IPS-18c (cell line): Measurements from ENCODE around the gene KRT83.
"Not testable (repeated sequence)": the region's sequence is repeated elsewhere in the genome, so short reads cannot be mapped to it uniquely, and the experiment has no call there.

Experiments used
- H3K4me3 ChIP-seq: 2 replicates; pipeline ENCODE4 v1.7.0; 2013; ENCODE audit warnings: low read depth, mild to moderate bottlenecking, low read length, moderate library complexity; ENCODE audit not compliant: insufficient read depth
- H3K9me3 ChIP-seq: one replicate; pipeline ENCODE4 v1.6.1; 2013; ENCODE audit warnings: mild to moderate bottlenecking, low read length, moderate library complexity; ENCODE audit not compliant: control insufficient read depth, insufficient read depth

The KRT83 gene

DNA sequence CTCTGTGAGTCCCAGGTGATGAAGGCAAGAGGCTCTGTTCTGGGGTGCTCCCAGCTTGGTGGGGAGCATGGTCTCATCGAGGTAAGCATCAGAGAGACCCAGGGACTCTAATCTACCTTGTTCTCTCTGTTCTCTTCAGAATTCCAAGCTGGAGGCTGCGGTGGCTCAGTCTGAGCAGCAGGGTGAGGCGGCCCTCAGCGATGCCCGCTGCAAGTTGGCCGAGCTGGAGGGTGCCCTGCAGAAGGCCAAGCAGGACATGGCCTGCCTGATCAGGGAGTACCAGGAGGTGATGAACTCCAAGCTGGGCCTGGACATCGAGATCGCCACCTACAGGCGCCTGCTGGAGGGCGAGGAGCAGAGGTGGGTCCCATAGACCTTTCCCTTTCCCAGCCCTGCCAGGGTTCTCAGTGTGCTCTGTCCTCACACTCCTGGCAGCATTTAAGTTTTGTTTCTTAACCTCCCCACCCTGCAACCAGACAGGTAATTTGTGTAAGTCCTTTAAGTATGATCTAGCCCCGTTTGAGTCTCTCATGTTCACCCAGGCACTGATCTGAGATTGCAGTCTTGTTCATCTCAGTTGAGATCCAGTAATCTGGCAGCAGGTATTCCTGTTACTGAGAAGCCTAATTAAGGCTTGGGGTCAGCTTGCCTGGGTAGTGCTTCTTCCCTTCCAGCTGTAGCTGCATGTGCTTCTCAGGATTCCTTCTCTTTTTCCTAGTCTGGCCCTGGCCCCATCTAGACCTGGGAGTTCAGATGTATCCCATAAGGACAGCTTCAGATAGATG is 15.1 kb downstream of the KRT83 start:
- Histone ChIP-seq H3K4me3 (no peak overlapping the region), H3K9me3 (no peaks in the 10 kb centered on the region)

DNA sequence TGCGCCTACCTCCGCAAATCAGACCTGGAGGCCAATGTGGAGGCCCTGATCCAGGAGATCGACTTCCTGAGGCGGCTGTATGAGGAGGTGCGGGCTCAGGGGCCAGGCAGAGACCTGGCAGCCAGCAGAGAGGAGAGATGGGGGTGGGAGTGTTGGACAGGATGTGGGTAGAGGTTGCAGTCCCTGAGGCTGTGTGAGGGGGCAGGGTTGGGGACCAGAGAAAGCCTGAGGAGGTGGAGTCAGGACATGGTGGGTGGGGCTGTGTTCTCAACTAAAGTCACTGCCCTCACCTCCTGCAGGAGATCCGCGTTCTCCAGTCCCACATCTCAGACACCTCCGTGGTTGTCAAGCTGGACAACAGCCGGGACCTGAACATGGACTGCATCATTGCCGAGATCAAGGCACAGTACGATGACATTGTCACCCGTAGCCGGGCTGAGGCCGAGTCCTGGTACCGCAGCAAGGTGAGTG is 16.2 kb downstream of the KRT83 start:
- H3K4me3 ChIP-seq, H3K9me3 ChIP-seq: not testable (repeated sequence)

- not testable (repeated sequence) for H3K9me3 ChIP-seq, H3K4me3 ChIP-seq
Observed at GRCh38 chr12:52302242-52302914, 18.8 kb downstream of the KRT83 start.

- not testable (repeated sequence) for H3K9me3 ChIP-seq, H3K4me3 ChIP-seq
Observed at GRCh38 chr12:52301721-52302120, 19.5 kb downstream of the KRT83 start.

- H3K4me3 ChIP-seq: no peak overlapping the region
- H3K9me3 ChIP-seq: no peaks in the 10 kb centered on the region
Observed at GRCh38 chr12:52300796-52301691, 20.2 kb downstream of the KRT83 start.

GRCh38 chr12:52298677-52299190 is 22.5 kb downstream of the KRT83 start:
- Histone ChIP-seq H3K9me3 (no peaks in the 10 kb centered on the region), H3K4me3 (no peak overlapping the region)

- no peaks in the 10 kb centered on the region for H3K9me3 ChIP-seq
- H3K4me3 ChIP-seq: no peak overlapping the region
Observed at GRCh38 chr12:52296572-52297215, 24.5 kb downstream of the KRT83 start.

- H3K4me3 ChIP-seq: no peak overlapping the region
- no peaks in the 10 kb centered on the region for H3K9me3 ChIP-seq
Observed at GRCh38 chr12:52295663-52296062, 25.5 kb downstream of the KRT83 start.

- H3K4me3 ChIP-seq: no peak overlapping the region
- H3K9me3 ChIP-seq: no peaks in the 10 kb centered on the region
Observed at GRCh38 chr12:52294803-52295202, 26.4 kb downstream of the KRT83 start.

- Histone ChIP-seq H3K9me3 (no peaks in the 10 kb centered on the region), H3K4me3 (no peak overlapping the region)
Observed at GRCh38 chr12:52293926-52294325, 27.3 kb downstream of the KRT83 start.

- Histone ChIP-seq H3K4me3 (no peak within 1 kb of the TSS), H3K9me3 (no peaks in the 10 kb centered on the region)
Observed at GRCh38 chr12:52291267-52291935, 29.8 kb downstream of the KRT83 start, which contains the start of gene KRT81. Gene KRT81, minus strand, starts transcription at chr12:52291534. Its CDS starts 69 bp downstream, at chr12:52291465.

DNA sequence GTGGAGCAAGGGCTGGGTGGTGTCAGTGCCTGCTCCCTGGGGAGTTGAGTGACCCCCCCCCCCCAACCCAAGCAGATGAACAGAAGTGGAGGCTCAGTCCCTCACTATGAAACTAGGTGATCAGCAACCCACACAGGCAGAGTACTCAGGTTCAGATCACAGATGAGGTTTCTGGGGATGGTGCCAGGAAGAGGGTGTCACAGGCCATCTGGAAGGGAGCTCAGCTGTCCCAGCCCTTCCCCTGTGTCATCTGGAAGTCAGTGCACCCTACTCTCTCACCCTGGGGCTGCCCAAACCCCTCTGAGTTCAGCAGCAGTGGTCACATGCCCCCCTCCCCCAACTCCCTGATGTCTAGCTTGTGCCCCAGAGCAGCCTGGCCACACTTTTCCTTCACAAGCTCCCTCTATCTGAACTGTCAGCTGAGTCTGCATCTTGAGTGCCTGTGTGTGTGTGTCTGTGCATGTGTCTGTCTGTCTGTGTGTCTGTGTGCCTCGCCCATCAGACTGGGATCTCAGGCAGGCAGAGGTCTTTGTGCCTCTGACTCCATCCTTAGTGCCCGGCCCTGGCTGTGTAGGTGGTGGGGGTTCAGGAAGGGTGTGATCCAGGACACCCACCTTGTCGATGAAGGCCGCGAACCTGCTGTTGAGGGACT is 30.6 kb downstream of the KRT83 start:
- not testable (repeated sequence) for H3K9me3 ChIP-seq

DNA sequence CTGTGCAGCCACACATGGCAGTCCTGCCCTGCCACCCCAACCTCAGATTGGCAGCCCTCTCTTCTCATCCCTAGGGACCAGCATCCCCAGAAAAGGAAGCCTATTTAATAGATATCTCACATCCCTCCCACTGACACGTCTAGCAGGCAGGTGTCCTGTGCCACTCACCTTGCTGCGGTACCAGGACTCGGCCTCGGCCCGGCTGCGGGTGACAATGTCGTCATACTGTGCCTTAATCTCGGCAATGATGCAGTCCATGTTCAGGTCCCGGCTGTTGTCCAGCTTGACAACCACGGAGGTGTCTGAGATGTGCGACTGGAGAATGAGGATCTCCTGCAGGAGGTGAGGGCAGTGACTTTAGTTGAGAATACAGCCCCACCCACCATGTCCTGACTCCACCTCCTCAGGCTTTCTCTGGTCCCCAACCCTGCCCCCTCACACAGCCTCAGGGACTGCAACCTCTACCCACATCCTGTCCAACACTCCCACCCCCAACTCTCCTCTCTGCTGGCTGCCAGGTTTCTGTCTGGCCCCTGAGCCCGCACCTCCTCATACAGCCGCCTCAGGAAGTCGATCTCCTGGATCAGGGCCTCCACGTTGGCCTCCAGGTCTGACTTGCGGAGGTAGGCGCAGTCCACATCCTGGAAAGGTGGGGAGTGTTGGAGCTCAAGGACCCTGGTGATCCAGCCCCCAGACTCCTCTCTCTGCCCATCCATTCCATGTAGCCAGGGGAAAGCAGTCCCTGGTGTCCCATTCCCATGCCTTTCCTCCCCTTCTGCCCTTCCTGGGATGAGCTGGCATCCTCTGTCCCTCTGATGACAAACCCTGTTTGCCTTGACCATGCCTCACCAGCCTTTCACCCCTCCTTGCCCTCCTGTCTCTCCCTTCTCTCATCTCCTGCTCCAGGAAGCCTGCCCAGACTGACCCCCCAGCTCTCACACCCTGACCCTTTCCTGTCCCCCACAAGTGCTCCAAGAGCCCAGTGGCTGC is 33.1 kb downstream of the KRT83 start:
- H3K4me3 ChIP-seq: not testable (repeated sequence)

More for the DNA sequence above, 30.6 kb downstream of the KRT83 start:
- H3K4me3 ChIP-seq: not testable (repeated sequence)

DNA sequence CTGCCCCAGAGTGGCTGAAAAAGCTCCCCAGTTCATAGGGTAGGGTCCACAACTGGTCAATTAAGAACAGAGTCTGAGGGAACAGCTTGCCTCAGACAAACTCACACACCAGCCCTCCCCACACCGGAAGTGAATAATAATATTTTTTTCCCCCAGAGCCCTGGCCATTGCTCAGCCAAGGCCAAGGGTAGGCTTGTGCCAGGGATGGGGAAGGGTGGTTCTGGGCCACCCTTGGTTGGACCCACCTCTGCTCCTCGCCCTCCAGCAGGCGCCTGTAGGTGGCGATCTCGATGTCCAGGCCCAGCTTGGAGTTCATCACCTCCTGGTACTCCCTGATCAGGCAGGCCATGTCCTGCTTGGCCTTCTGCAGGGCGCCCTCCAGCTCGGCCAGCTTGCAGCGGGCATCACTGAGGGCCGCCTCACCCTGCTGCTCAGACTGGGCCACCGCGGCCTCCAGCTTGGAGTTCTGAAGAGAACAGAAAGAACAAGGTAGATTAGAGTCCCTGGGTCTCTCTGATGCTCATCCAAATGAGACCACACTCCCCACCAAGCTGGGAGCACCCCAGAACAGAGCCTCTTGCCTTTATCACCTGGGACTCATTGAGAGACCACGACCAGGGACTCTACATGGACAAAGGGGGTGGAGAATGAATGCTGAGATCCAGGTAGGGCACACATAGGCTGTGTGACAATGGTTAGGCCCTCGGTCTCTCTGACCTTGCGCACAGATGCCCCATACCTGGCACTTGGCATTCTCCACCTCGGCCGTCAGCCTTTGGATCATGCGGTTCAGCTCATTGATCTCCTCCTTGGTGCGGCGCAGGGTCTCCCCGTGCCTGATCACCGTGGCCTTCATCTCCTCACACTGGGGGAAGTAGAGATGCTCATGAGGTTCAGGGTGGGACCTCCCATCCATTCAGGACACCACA is 34.1 kb downstream of the KRT83 start:
- not testable (repeated sequence) for H3K4me3 ChIP-seq, H3K9me3 ChIP-seq

More for the DNA sequence above, 33.1 kb downstream of the KRT83 start:
- H3K9me3 ChIP-seq: not testable (repeated sequence)
